GM11168 (cell line): ENCODE data around the gene DMBT1.
"Not testable (repeated sequence)": the region's sequence is repeated elsewhere in the genome, so short reads cannot be mapped to it uniquely, and the experiment has no call there.

Experiments used
- in situ Hi-C: fragments of 300-500 bp; cut with MboI; formaldehyde crosslinking; loops from one replicate; pipeline ENCODE4 v1.12.0; 2022; ENCODE audit warnings: low sequenced_read_pairs; ENCODE audit not compliant: unreplicated experiment

The DMBT1 gene

DNA sequence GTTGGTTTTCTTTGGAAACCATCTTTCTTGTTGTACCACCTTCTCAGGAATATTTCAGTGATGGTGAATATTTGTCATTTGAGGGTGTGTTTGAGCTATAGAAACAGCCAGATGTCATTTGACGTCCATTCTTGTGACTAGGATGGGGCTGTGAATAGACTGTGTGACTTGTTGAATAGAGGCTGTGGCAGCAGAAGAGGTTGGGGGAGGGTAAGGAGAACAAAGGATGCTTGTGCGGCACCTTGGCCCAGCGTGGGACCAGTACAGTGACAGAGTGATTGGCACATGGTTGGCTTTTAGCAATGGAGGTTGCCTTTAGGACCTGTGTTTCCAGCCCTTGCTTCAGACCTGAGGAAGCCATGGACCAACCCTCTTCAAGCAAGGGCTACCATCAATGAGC, 11.3 kb downstream of the DMBT1 start:
- in situ Hi-C loops, result loop anchor here (25.0 kb wide), 1 partner anchor 285 kb away; no protein-coding TSS in a partner anchor

DNA sequence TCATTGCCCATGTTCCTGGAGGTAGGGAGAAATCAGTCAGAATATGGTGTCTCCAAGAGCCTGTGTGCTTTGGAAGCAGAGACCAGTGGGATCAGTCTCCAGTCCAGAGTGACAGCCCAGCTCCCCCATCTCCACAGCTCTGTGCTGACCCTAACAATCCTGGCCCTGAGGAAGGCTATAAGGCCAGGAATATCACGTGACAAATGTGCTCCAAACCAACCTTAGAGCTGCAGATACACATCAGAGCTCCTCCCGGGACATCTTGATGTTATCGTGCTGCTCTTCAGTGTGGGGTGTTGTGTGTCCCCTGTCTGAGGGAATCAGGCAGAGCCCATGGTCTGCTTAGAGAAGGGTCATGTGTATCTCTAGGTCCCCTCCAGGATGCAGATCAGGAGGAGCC, 15.2 kb downstream of the DMBT1 start:
- in situ Hi-C loops, result no loop called here

- in situ Hi-C loops, result no loop called here
These were observed 15.7 kb downstream of the DMBT1 start for GRCh38 chr10:122576291-122576690.

- in situ Hi-C loops, result no loop called here
These were observed 16.8 kb downstream of the DMBT1 start for GRCh38 chr10:122577311-122577885.

GRCh38 chr10:122586070-122586469, 25.5 kb downstream of the DMBT1 start:
- in situ Hi-C loops, result not testable (repeated sequence)

GRCh38 chr10:122587098-122587760, 26.7 kb downstream of the DMBT1 start:
- in situ Hi-C loops, result no loop called here

- in situ Hi-C loops, result no loop called here
These were observed 27.8 kb downstream of the DMBT1 start for GRCh38 chr10:122588381-122588780.

DNA sequence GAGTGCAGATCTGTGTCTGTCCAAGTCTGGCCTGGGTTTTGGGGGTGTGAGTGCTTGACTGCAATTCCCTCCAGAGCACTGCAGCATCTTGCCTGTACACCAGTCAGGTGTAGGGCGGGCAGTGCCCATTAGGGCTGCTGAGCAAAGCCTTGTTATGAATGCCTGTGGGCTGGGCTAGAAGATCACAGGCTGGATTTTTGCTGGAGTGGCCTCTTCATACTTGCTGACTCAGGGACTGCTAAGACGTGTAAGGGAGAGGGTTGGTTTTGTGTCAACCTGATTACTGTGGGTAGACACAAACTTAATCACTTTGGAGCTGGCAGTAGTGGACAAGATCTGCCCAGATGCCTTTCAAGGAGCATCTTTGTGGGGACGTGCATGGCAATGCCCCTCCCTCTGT, 29.6 kb downstream of the DMBT1 start:
- in situ Hi-C loops, result no loop called here

- in situ Hi-C loops, result no loop called here
These were observed 31.2 kb downstream of the DMBT1 start for GRCh38 chr10:122591736-122592135.

DNA sequence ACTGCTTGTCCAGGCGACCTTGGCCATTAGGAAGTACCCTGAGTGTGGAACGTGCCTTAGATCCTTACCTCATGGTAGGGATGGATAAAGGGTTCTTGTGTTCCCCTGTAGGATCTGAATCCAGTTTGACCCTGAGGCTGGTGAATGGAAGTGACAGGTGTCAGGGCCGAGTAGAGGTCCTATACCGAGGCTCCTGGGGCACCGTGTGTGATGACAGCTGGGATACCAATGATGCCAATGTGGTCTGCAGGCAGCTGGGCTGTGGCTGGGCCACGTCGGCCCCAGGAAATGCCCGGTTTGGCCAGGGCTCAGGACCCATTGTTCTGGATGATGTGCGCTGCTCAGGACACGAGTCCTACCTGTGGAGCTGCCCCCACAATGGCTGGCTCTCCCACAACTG, 31.6 kb downstream of the DMBT1 start:
- in situ Hi-C loops, result no loop called here

GRCh38 chr10:122617476-122618270, 57.1 kb downstream of the DMBT1 start:
- in situ Hi-C loops, result no loop called here

DNA sequence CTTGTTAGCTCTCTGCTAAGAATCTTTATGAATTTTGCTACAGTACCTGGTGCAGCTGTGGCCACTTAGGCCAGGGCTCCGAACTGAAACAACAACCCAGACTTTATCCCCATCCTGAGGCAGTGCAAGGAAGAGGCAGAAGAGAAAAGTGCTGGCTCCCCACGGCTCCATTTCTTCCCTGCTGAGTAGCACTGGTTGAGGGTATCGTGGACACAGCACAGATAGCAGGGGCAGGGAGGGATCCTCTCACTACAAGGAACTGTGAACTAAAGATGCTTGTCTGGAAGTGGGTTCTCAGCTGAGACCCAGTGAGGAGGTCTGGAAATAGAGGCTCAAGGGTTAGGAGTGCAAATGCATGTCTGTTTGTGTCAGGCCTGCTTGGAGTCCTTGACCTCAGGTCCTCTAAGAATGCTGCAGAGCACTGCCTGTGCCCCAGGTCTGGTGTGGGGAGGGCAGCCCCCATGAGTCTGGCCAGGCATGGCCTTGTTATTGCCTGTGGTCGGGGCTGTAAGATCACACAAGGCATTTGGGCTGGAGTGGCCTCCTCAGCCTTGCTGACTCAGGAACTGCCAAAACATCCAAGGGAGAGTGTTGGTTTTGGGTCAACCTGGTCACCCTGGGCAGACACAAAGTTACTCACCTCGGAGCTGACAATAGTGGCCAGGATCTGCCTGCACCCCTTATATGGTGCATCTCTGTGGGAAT, 58.1 kb downstream of the DMBT1 start:
- in situ Hi-C loops, result no loop called here

DNA sequence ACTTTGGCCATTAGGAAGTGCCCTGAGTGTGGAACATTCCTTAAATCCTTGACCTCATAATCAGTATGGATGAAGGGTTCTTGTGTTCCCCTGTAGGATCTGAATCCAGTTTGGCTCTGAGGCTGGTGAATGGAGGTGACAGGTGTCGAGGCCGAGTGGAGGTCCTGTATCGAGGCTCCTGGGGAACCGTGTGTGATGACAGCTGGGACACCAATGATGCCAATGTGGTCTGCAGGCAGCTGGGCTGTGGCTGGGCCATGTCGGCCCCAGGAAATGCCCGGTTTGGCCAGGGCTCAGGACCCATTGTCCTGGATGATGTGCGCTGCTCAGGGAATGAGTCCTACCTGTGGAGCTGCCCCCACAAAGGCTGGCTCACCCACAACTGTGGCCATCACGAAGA, 60.4 kb downstream of the DMBT1 start:
- in situ Hi-C loops, result not testable (repeated sequence)

DNA sequence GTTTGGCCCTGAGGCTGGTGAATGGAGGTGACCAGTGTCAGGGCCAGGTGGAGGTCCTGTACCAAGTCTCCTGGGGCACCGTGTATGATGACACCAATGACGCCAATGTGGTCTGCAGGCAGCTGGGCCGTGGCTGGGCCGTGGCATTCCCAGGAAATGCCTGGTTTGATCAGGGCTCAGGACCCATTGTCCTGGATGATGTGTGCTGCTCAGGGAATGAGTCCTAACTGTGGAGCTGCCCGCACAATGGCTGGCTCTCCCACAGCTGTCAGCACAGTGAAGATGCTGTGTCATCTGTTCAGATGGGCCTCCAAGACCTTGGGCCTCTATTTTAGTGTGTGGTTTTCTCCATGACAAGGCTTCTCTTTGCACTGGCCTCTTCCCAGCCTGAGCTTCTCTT, 64.0 kb downstream of the DMBT1 start:
- in situ Hi-C loops, result no loop called here

DNA sequence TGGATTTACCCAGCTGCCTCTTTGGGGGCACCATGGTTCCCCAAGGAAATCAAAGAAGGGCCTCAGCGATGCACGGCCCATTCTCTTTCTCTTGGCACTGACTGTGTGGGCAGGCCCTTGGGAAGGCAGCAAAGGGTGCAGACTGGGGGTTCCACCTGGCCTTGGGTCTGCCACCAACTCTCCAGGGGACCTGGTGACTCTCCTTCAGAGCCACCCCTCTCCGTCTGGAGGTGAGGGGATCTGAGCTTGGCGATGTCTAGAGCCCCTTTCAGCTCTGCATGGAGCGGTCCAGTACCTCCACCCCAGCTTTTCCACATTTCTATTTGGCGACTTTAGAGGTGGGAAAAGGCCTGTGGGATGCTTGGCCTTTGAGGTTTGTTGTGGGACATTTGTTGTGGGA, 70.0 kb downstream of the DMBT1 start:
- in situ Hi-C loops, result no loop called here

DNA sequence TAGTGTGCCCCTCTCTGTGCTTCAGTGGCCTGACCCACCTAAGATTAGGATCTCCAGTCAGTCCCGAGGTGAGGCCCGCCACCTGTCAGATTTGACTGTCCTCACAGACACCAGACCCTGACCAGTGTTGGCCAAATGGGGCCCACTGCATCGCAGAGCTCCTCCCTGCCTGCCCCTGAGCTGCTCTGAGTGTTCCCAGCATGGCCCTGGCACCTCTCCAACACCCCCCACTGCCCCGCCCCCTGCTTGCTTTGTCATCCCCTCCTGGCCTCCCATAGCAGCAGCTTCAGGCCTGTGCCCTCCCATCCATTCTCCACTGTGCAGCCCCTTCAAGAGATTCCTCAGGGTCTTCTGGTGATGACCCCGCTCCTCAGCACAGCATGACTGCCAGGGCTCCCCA, 71.5 kb downstream of the DMBT1 start:
- in situ Hi-C loops, result no loop called here

DNA sequence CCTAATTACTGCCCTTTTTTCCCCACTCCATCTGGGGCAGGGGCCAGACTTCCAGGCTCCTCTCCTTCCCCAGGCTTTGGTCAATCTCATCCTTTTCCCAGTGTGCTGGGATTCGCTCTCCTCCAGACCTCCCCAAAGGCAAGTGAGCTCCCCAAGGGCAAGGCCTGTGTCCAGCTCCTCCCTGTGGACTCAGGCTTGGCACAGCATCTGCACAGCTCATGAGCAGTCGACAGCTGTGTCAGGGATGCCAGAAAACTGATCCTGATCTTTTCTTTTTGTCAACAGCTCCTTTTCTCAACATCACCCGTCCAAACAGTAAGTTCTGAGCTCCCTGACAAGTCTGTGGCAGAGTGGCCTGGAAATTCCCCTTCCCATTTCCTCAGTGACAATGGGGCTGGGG, 72.0 kb downstream of the DMBT1 start:
- in situ Hi-C loops, result no loop called here

DNA sequence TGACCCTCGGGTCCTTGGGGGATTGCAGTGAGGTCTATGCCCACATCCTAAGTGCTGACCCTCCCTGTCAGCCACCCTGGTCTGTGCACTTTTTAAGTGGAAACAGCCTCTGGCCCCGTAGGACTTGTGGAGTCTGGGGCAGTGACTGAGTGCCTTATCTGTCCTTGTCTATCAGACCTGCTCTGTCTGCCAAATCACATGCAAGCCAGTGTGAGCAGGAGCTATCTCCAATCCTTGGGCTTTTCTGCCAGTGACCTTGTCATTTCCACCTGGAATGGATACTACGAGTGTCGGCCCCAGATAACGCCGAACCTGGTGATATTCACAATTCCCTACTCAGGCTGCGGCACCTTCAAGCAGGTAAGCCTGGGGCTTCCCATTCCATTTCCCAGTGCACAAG, 76.4 kb downstream of the DMBT1 start:
- in situ Hi-C loops, result no loop called here

DNA sequence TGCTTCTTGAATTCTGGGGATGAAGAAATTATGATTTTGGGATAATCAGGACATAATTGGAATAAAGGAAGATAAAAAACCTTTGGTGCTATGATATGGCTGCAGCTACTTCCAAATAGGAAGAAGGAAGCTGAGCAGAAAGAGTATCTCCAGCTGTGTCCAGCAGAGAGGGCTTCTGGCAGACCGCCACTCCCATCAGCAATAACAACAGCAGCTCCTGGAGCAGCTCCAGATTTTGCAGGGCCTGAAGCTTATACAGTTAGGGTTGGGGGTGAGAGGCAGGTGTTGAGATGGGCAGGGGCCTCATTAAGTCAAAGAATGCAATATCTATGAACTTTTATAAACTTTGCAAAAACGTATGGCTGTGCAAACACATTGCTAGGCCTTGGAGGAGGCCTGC, 76.8 kb downstream of the DMBT1 start:
- in situ Hi-C loops, result no loop called here

GRCh38 chr10:122638106-122638505, 77.6 kb downstream of the DMBT1 start:
- in situ Hi-C loops, result no loop called here

- in situ Hi-C loops, result no loop called here
These were observed 79.2 kb downstream of the DMBT1 start for GRCh38 chr10:122639801-122640200.
